Renal cortex interstitium (tissue), 11 donors: ENCODE data around the gene NLGN2. TPM values are rescaled to one million over a fixed set of nuclear protein-coding genes. Genes with fewer than 3 reads are reported as not detected.

ENCODE experiments used
- DNase-seq, 11 donors: peaks; one replicate each; pipeline ENCODE4 v3.0.0-alpha.2; 2013; ENCODE audit warnings: low read depth in 9 of 11, low spot score in 4 of 11; ENCODE audit errors: extremely low read depth in 1 of 11
- polyA plus RNA-seq, 3 donors: library from polyadenylated mRNA; unstranded; fragments of 120-200 nt; gene quantifications; one replicate each; pipeline ENCODE4 v1.2.1, GENCODE V29; 2013; ENCODE audit not compliant: insufficient read length in 3 of 3

Gene NLGN2
- polyA plus RNA-seq, 3 donors: 21.4 to 36.4 (median 29.0) TPM

GRCh38 chr17:7426896-7427489 is 19.3 kb downstream of the NLGN2 start:
- DNase-seq: no peak

DNA sequence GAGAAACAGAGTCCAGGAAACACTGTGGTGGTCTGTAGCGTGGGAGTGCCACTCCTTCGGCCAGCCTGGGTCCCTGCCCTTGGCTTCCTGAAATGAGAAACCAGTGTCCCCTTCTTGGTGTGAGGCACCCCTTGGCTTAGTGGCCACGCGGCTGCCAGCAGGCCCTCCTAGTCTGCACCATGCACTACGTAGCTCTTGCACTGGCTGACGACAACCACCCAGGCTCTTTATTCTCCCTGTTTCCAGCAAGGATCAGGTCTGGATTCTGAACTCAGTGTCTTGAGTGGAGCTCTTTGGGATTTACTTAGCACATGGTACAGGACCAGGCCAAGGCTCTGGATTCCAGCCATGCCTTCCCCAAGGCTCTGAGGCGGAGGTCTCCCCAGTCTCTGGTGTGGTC is 19.9 kb downstream of the NLGN2 start:
- DNase-seq: no peak

DNA sequence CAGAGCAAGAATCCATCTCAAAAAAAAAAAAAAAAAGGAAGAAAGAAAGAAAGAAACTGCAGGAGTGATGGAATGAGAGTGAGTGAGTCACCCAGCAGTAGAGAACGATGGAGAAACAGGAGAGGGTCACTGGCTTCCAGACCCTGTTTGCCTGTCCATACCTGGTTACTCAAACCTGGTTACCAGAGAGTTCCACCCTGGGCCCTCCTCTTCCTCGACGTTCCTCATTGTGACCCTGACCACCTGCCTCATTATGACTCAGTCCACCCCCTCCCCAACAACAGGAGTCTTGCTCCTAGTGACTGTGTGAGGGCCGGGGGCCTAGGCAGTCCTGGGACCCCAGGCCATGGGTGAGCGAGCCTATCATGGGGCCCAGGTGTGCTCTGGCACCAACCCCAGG is 20.9 kb downstream of the NLGN2 start, which contains the start of gene SPEM3:
TSS of gene SPEM3 (plus strand) at position 301 of the 400 bp plus-strand sequence. CDS start at position 347, 46 bp downstream.
- no peak for DNase-seq

GRCh38 chr17:7429722-7430121 is 22.1 kb downstream of the NLGN2 start:
- no peak for DNase-seq

DNA sequence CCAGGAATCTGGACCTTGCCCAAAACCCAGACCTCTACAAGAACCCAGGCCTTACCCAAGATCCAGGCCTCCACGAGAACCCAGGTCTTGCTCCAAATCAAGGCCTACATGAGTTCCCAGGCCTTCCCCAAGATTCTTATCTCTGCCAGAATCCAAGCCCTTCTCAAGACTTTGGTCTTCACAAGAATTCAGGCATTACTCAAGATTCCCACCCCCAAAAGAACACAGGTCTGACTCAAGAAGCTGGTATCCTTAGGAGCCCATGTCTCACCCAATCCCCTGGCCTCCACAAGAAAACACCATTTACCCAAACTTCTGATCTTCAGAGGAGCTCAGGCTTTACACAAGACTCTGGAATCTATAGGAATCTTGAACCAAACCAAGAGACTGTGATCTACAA is 23.6 kb downstream of the NLGN2 start:
- no peak for DNase-seq

- DNase-seq: no peak
These were observed 24.7 kb downstream of the NLGN2 start for GRCh38 chr17:7432296-7432695.

DNA sequence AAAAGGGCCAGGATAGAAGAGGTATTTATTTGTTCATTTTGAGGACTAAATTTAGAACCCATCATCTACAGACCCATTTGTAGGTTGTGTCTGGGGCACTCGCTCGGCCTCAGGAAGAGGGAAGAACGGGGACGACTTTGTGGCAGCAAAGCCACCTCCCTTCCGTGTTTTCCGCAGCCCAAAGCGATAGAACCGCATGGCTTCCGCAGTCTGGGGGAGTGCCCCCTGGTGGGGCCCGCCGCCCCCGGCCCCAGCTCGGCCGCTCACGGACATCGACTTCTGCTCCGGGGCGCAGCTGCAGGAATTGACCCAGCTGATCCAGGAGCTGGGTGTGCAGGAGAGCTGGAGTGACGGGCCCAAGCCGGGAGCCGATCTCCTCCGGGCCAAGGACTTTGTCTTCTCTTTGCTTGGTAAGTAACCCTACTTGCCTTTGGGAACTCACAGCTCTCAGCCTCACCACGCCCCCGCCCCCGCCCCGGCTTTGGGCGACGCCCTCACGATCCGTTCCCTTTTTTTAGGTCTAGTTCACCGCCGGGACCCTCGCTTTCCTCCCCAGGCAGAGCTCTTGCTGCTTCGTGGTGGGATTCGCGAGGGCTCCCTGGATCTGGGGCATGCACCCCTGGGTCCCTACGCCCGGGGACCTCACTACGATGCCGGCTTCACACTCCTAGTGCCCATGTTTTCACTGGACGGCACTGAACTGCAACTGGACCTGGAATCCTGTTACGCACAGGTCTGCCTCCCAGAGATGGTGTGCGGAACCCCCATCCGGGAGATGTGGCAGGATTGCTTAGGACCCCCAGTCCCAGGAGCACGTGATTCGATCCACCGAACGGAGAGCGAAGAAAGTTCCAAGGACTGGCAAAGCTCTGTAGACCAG is 28.3 kb downstream of the NLGN2 start:
- no peak for DNase-seq

DNA sequence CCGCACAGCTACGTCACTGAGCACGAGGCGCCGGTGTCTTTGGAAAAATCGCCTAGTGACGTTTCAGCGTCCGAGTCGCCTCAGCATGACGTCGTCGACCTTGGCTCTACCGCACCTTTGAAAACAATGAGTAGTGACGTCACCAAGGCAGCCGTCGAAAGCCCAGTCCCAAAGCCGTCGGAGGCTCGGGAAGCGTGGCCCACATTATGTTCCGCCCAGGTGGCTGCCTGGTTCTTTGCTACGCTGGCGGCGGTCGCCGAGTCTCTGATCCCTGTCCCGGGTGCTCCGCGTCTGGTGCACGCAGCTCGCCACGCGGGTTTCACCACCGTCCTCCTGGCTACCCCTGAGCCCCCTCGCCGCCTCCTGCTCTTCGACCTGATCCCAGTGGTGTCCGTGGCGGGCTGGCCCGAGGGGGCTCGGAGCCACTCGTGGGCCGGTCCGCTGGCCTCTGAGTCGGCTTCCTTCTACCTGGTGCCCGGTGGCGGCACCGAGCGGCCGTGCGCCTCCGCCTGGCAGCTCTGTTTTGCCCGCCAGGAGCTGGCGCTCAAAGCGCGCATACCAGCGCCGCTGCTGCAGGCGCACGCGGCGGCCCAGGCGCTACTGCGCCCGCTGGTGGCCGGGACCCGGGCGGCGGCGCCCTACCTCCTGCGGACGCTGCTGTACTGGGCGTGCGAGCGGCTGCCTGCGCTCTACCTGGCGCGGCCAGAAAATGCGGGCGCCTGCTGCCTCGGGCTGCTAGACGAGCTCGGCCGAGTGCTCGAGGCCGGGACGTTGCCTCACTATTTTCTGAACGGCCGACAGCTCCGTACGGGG is 29.1 kb downstream of the NLGN2 start:
- DNase-seq: peak in 3 of 11 donors; percentile 69 to 82 (median 74)

GRCh38 chr17:7437369-7437863 is 29.8 kb downstream of the NLGN2 start:
- DNase-seq: no peak

DNA sequence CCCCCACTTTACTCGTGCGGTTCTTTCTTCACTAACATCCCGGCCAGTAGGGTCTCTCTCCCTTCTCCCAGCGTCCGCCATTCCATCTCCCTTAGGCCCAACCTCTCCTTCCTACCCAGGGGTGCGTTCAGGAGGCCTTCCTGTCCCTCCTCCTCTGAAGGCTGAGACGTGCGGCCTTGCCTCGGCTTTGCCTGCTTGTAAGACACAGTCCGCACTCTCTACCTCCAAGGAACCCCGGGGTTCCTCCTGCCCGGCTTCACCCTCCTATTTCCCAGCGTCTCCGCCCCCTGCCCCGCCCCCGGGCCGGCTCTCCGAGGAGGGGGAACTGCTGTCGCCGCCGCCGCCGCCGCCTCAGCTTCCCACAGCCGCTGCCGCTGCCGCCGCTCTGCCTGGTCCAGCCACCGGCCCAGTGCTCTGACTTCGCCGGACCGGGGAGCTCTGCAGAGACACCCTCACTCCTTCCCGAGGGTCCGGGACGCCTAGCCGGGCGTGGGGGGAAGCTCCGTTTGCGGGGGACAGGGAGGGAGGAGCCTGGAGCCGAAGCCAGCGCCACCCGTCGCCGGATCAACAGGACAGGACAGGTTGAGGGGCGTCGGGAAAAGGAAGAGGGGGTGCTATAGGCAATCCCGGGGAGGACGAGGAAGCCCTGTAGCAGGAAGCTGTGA is 30.4 kb downstream of the NLGN2 start:
- no peak for DNase-seq

- DNase-seq: no peak
These were observed 31.2 kb downstream of the NLGN2 start for GRCh38 chr17:7438656-7439460.

DNA sequence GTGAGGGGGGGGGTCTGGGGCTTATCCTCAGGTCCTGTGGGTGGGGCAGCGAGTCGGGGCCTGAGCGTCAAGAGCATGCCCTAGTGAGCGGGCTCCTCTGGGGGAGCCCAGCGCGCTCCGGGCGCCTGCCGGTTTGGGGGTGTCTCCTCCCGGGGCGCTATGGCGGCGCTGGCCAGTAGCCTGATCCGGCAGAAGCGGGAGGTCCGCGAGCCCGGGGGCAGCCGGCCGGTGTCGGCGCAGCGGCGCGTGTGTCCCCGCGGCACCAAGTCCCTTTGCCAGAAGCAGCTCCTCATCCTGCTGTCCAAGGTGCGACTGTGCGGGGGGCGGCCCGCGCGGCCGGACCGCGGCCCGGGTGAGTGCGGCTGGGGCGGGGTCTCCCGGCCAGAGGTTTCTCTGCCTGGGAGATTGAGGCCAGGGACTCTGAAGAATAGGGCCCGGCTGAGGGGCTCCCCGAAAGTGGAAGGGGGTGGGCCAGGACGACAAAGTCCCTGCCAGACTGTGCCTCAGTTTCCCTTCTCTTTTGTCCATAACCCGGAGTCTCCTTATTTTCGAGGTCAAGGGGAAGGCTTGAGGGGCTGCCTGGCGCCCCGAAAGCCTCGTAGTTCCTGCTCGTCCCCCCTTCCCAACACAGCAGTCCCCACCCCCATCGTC is 31.9 kb downstream of the NLGN2 start, which contains the start of gene FGF11:
TSS of gene FGF11 (plus strand) at position 51 of the 651 bp plus-strand sequence. CDS start at position 160, 109 bp downstream.
- DNase-seq: no peak

DNA sequence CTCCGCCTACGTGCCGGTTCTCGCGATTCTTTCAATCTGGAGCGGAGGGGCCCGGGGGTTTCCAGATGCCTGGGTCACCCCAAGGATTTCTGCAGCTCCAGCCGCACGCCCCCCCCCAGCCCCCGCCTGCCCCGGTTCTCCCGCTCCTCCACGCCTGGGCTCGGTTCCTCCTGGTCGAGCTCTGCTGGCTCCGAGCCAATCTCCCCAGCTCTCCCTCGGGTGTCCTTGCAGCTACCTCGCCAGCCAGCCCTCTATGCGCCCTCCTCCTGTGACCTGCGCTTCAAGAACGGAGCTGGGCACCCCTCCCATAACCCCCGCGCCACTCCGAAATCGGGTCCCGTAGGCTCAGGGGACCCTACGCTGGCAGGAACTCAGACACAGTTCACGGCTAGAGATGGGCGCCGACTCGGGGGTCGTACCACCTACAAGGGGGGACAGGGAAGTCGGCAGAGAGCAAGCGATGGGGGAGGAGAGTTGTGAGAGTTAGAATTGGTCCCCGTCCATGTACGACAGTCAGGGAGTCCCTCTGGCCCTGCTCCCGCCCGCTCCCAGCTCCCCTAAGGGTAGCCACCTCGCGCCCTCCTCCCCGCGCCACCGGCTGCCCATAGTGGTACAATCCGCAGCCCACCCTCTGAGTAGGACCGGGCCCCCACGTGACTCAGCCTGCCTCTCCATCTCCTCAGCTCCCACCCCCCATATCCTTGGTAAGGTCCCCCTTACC is 32.6 kb downstream of the NLGN2 start:
- no peak for DNase-seq

GRCh38 chr17:7440834-7441195 is 33.2 kb downstream of the NLGN2 start:
- no peak for DNase-seq

DNA sequence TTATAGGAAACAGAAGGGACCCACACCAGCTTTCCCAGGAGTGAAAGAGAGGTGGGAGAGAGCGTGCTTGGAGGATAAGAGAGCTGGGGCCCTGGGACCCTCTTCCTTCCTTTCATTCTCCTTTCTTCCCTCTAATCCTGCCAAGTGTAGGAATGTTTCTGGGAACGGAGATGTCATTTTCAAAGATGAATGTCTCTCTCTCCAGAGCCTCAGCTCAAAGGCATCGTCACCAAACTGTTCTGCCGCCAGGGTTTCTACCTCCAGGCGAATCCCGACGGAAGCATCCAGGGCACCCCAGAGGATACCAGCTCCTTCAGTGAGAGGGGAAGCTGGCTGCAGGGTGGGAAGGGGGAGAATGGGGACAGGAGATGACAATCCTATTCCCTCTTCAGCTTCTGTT is 33.6 kb downstream of the NLGN2 start:
- no peak for DNase-seq

GRCh38 chr17:7442142-7442541 is 34.5 kb downstream of the NLGN2 start:
- DNase-seq: no peak
